SKM-1 (cell line): ENCODE results near the gene NOXRED1.
"Not testable (repeated sequence)": the region's sequence is repeated elsewhere in the genome, so short reads cannot be mapped to it uniquely, and the experiment has no call there.

Experiments used
- DNase-seq: peaks from one replicate; lab custom pipeline; 2025; ENCODE audit not compliant: unreplicated experiment; lab: John Stamatoyannopoulos, UW

NOXRED1 gene, protein sequence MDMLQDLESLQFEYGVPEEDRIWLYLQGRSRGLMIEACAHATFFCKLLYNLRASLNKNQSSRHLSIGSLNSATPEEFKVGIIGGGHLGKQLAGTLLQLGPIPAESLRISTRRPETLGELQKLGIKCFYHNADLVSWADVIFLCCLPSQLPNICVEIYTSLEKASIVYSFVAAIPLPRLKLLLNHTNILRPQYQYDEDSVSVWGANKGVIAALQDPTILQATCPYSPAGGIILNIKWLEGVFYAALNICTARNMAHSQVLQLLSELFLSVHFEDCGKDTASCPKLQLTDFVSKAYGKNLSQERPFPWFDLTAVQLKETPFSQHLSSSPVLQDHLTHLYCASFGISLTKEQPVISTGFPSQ

DNA sequence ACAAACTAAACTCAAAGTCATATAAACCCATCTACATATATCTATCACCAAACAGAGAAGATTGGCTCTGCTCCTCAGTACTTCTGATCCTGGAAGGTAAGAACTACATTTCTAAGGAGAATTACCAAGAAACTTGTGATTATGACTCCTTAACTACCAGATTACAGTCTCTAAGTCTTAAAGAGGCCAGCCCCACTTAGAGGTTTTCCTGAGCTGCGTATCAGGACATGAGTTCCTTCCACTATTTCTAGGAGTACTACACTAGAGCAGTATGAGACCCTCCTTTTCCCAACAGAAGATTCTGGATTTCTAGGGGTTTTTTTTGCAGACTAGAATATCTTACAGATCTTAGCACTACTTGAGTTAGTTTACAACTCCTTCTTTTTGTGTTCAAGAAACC lies at the start of gene NOXRED1:
TSS of gene NOXRED1 (minus strand) at position 101 of the 400 bp plus-strand sequence. CDS start 634 bp downstream, outside the sequence.
- no peak for DNase-seq

DNA sequence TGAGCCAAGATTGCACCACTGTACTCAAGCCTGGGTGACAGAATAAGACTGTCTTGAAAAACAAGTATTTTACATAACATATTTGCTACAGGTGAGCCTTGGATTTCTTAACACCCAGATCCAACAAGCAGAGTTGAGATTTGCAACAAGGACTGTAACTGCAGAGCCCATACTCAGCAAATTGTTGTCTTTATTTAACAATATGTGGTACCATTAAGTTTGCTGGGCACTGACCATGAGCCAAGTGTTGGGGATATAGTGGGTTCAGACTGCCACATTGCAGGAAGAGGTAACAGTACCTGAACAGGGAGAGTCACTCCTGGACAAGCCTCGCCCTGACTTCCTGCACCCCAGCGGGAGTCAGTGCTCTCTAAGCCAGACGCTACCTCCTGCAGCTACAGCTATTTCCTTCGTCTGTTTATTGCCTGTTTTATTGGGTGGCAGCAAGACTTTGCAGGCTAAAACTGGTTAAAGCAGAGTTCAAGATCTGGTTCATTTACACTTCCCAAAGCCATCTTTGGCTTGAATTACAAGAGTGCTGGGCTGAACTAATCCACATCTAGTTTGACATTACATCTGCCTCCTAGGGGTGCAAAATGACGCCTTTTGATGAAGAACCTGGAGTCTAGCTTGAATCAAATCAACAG lies 47.0 kb upstream of the NOXRED1 start:
- no peak for DNase-seq

DNA sequence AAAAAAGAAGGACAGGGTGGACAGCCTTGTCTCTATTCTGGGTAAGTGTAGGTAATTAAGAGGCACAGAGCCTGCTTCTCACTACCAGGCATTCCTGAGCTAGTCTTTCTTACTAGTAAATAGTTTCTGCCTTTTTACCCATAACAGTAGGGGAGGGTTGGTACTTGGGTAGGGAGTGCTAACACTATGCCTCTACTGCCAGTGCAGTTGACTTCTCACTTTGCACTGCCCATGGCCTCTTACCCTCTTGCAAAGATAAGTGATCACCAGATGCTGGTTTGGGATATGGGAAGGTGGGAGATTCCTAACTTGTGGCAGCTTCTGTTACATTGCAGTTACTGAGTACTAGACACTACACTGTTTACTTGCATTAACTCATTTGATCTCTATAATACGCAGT lies 46.2 kb upstream of the NOXRED1 start:
- no peak for DNase-seq

DNA sequence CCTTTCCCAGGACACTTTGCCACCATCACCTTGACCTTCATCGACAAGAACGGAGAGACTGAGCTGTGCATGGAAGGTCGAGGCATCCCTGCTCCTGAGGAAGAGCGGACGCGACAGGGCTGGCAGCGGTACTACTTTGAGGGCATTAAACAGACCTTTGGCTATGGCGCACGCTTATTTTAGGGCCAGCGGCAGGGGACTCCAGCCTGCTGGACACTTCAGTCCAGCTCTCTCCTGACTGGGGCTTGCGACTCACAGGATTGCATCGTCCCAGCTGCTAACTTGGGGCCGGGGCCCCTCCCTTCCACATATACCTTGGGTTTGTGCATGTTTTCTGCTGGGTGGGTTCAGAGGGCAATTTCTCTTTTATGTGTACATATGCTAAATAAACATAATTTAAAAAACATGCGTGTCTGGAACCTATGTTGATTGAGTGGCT lies 45.8 kb upstream of the NOXRED1 start:
- no peak for DNase-seq

DNA sequence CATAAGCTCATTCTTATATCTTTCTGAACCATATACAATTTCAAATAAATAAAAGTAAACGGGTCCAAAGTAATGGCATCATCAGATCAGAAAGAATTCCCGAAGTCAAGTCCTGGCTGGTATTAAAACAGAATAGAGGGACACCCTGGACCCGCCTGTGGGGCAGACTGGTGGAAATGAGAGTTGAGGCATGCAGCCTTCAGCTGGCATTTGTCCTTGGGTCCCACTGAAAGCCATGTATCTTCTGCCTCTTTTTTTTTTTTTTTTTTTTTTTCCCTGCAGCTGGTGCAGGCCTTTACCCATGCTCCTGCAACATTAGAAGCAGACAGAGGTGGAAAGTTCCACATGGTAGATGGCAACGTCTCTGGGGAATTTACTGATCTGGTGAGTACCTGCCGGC lies 44.5 kb upstream of the NOXRED1 start:
- DNase-seq: no peak

DNA sequence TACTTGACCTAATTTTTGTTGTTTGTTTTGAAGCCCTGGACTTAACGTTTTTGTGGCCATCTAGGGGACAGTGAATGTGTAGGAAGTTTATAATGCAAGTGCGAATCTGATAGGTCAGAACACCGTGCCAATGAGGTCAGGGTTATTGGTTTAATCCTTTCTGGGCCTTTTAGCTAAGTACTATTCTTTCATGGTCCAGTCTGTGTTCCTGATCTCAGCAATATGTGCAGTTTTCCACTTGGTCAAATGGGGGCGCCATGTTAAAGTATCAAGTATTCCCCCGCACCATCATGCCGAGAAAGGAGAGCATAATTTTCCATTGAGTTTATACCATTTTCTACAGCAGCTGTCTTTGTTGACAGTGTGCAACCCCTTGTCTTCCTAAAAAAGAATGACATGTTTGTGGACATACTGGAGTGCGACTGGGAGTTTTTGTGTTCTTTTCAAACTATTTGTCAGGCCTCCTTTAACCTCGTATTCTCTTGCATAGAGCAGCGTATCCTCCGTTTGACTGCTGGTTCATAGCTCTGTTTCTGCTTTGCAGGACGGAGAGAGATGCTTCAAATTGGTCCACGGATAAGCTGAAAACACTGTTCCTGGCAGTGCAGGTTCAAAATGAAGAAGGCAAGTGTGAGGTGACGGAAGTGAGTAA lies 35.9 kb upstream of the NOXRED1 start:
- peak; percentile 22 for DNase-seq

DNA sequence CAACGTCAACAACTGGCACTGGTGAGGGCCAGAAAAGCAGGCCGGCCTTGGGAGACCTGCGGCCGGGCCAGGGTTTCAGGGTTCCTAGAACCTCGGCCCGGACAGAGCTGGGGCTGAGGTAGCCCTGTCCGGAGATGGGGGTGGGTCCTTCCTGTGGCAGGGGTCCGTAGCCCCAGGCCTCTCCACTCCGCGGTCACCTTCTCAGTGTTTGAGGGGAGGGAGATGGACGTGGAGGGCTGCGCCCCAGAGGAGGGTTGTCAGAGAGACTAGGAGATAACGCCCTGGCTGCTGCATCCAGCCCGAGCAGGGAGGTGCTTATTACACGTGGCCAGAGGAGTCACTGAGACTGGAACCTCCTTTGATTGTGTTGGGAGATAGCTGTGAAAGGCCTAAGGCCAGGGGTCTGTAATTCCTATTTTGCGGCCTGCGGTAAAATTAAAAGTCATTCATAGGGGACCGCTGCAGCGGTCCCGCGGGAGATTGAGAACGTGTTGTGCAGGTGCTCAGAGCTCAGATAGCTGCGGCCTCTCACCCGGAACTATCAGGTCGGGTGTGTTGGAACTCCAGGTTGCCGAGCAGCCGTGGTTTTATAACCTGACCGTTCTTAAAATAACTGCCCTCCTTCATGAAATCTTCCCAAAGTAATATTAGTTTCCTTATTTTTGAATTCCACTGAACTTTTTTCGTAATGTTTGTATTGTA lies 35.1 kb upstream of the NOXRED1 start:
- DNase-seq: no peak

DNA sequence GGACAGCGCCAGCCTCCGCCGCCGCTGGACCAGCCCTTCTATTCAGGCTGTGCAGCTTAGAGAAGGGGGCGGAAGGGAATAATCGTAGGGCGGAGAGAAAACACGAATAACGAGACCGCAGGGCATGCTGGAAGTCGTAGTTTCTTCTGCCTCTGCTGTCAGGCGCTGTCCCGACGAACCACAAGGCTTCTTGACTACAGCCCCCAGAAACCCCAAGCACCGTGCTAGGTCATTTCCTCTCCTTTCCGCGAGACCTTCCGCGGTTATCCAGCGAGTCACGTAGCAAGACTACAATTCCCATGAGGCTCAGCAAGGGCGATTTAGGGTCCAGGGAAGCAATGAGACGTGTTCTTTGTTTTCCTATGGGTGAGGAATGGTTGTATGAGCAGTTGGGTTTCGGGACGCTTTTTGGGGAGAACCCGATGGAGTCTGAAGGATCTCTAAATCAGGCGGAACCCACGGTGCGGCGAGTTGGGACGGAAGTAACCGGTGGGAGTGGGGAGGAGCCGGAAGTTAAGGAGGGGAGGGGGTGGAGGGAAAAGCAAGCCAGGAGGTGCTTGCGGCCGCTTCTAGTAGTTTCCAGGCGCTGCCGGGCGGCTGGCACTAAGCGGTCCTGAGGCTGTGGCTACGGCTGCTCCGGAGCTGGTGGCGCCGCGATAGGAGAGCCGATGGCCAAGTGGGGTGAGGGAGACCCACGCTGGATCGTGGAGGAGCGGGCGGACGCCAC lies 34.4 kb upstream of the NOXRED1 start, which contains the start of the genes AHSA1 and VIPAS39:
TSS of gene AHSA1 (plus strand) at position 572 of the 727 bp plus-strand sequence. CDS start at position 669, 97 bp downstream.
TSS of gene VIPAS39 (minus strand) at position 80 of the 727 bp plus-strand sequence. CDS start 3,499 bp downstream, outside the sequence.
- peak; percentile 77 for DNase-seq

DNA sequence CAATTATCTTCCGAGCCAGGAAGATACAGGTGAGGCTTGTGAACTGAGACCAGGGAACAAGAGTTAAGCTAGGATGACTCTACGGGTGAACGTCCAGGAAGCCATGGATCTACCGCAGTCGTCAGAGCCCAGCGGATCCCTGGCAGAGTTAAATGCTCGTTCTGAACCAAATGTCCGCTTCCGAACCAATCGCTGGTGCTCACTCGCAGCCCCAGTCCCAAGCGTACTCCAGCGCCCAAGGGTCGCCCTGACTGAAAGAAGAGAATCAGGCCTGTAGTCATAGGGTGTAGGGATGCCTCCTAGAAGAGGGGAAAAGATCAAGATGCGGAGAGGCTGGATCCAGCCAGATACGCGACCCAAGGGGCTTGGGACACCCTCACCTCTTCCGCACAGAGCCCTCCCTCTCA lies 33.8 kb upstream of the NOXRED1 start:
- no peak for DNase-seq

DNA sequence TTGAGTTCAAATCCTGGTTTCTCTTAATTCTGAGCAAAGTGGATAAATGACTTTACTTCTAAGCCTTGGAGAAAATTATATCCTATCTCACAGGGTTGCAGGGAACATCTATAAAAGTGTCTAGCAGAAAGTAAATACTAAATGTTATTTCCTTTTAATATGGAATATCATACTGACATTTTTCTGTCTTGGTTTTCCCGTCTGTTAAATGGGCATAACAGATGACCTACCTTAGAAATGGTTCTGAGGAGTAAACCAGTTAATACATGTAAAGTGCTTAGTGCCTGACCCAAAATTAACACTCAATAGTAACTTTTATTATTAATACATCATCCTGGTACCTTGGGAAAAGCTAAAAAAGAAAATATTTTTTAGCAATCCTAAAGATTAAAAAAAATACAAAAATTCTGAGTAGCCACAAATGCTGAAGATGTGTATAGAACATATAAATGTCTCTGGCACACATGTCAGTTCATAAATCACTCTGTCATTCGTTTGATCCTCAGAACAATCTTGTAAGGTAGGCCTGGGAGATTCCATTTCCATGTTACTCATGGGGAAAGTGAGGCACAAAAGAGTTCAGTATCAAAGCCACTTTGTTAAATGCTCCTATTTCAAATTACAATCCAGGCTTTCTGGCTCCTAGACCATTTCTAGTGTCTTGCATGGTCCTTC lies 32.8 kb upstream of the NOXRED1 start:
- no peak for DNase-seq

DNA sequence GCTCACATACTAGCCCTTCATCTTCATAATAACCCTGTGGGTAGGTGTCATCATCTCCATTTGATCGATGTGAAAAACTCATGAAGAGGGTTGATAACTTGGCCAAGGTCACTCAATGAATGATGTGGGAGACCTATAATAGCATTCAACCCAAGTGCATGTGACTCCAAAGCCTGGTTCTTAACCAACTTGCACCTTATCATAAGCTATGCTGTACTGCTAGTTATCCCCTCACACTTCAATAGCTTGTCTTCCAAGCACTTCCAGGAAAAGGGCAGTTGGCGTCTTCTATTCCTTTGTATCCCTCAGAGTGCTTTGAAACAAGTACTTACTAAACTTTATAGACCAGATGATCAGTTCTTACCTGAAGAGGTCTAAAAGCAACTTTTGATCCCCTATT lies 18.9 kb upstream of the NOXRED1 start:
- no peak for DNase-seq

DNA sequence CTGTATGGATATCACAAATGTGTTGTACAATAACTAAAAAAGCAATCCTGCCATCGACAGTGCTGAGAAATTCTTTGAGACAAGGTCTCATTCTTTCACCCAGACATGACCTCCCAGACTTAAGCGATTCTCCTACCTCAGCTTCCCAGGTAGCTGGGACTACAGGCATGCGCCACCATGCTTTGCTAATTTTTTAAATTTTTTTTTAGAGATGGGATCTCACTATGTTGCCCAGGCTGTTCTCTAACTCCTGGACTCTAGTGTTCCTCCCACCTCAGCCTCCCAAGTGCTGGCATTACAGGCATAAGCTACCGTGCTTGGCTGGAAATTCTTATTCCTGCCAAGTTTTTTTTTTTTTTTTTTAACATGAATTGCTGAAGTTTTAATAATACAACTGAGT lies 16.5 kb upstream of the NOXRED1 start:
- no peak for DNase-seq

DNA sequence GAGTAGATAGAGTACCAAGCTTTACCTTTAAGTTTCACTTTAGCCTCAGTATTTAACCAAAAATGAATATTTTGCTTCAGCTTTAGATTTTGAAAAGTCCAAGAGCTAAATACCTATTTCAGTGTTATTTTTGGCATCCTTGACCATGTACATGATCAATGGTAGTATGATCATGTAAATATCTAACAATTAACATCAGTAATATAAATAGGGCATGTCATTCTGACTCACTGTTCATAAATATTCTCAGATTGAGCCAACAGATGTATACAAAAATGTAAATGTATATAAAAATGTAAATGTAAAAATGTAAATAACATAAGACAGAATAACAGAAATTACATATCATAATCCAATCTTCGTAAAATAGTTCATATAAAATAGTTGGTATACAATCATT lies 15.3 kb upstream of the NOXRED1 start:
- DNase-seq: no peak

DNA sequence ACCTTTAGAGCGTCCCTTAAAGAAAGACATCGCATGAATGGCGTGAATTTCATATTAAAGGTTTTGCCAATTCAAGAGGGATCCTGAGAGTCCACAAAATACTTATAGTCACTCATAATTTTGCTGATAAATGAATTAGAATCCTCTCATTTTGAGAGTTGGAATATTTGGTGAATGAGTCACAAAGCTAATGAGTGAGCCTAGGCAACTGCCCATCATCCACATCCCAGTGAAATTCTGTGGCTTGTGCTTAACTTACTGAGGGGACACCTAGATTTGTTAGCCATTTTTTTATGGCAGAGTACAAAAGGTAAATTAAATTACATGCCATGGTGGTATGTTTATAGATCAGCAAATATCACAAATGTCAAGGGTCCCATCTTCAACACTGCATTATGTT lies 12.7 kb upstream of the NOXRED1 start:
- DNase-seq: no peak

DNA sequence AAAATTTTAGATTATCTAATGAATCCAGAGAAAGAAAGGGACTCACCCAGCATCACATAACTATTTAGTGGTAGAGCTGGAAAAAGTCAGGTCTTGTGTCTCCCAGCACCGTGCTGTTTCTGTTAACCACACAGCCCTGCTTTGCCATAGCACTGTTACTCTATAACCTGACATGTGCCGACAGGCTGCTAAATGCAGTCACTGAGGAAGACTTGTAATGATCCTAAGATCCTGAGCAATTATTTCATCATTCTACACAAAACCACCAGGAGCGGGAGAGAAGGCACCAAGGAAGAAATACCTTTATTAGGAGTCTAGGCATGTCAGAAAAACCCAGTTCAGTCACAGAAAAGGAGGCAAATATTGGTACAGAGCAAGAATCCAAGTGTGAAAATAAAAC lies 3.1 kb upstream of the NOXRED1 start:
- DNase-seq: no peak

DNA sequence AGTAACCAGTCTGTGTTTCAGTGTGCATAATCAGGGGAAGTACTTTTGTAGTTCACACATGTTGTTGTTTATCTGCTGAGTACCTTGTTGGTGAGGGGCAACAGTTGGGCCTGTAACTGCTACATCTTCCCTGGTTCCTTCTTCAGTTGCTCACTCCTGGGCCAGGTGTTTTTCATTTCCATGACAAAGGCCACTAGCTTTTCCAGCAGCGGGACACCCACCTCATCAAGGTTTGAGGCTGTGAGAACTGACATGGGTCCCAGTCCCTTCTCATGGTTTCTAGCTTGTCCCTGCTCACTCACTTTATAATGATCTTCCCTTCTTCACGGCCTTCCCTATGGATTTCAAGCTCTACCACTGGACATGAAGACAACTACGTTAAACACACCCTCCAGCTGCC lies 1.5 kb upstream of the NOXRED1 start:
- no peak for DNase-seq

DNA sequence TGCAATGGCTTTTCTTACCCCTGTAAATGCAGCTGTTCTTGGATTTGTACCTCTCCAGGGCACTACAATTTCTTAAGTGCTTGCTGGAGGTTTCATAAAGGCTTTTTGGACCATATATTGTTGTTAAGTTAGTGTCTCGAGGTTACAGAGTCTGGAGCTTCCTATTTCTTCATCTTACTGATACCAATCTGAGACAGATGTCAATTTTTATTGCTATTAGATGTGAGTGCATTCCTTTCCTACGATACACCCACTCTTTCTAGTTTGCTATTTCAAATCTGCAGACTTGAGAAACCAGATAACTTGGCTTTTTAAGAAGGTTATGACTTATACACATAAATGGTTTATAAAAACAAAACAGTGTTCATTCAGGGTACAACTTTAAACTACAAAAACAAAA lies 2.1 kb downstream of the NOXRED1 start:
- no peak for DNase-seq

DNA sequence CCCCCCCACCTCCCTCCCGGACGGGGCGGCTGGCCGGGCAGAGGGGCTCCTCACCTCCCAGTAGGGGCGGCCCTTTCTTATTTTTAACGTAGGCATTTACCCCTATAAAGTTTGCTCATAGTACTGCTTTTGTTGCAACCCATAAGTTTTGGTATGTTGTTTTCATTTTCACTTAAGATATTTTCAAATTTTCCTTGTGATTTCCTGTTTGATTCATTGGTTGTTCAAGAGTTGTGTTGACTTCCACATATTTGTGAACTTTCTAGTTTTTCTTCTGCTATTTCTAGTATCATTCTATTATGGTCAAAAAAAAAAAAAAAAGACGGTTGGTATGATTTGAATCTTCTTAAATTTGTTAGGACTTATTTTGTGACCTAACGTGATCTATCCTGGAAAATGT lies 6.5 kb downstream of the NOXRED1 start:
- DNase-seq: no peak

DNA sequence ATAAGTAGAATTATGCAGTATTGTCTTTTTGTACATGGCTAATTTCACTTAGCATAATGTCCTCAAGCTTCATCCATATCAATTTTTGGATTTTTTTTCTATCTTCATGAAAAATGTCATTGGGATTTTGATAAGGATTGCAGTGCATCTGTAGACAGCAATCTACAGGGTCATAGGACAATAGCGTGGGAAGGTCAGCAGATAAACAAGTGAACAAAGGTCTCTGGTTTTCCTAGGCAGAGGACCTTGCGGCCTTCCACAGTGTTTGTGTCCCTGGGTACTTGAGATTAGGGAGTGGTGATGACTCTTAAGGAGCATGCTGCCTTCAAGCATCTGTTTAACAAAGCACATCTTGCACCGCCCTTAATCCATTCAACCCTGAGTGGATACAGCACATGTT lies 7.2 kb downstream of the NOXRED1 start:
- DNase-seq: not testable (repeated sequence)

DNA sequence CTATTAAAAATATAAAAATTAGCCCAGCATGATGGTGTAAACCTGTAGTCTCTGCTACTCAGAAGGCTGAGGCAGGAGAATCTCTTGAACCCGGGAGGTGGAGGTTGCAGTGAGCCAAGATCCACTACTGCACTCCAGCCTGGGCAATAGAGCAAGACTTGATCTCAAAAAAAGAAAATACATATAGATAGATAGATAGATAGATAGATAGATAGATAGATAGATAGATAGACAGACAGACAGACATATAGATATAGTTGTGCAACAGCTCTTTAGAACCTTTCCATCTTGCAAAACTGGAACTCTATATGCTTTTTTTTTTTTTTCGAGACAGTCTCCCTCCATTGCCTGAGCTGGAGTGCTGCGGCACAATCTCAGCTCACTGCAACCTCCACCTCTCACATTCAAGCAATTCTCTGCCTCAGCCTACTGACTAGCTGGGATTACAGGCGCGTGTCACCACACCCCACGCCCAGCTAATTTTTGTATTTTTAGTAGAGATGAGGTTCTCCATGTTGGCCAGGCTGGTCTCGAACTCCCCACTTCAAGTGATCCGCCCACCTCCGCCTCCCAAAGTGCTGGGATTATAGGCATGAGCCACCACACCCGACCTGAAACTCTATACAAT lies 7.8 kb downstream of the NOXRED1 start:
- DNase-seq: not testable (repeated sequence)
